PFSK-1 (cell line): Measurements from ENCODE around the gene TAOK1.

Source experiments
- FOXP2 ChIP-seq: optimal IDR thresholded peaks from 2 replicates; pipeline ENCODE3; 2011; ENCODE audit warnings: borderline replicate concordance, control low read depth, inconsistent platforms; ENCODE audit not compliant: insufficient read depth; ENCODE audit errors: extremely low read length, extremely low read depth
- POLR2AphosphoS5 ChIP-seq: IDR thresholded peaks from 2 replicates; pipeline ENCODE4 v1.6.1; 2012; ENCODE audit warnings: low read depth, mild to moderate bottlenecking, control low read depth, low read length, moderate library complexity
- REST ChIP-seq, 2 experiments: IDR thresholded peaks; 2 replicates each; pipeline versions ENCODE4 v1.6.1 to v1.8.0; 2011 to 2012; ENCODE audit warnings: low read depth in 2 of 2, low read length in 2 of 2, control low read depth in 1 of 2, inconsistent platforms in 1 of 2, mild to moderate bottlenecking in 1 of 2, moderate library complexity in 1 of 2; ENCODE audit not compliant: insufficient read depth in 1 of 2
- SIN3A ChIP-seq: IDR thresholded peaks from 2 replicates; pipeline ENCODE4 v1.6.1; 2012; ENCODE audit warnings: mild to moderate bottlenecking, low read length, moderate library complexity, borderline replicate concordance; ENCODE audit not compliant: insufficient read depth
- TAF1 ChIP-seq: IDR thresholded peaks from 2 replicates; pipeline ENCODE4 v1.6.1; 2012; ENCODE audit warnings: low read length, control low read depth, borderline replicate concordance; ENCODE audit not compliant: insufficient read depth

The TAOK1 gene

GRCh38 chr17:29412780-29413565, 22.8 kb downstream of the TAOK1 start:
- TF ChIP-seq FOXP2 = no peak
- no peak for TF ChIP-seq REST (IDR thresholded peaks at IDR 0.05; ENCODE audit: insufficient read depth in 1 of 2, low read depth in 2 of 2, low read length in 2 of 2)
- no peak for TF ChIP-seq TAF1
- no peak for TF ChIP-seq POLR2AphosphoS5
- TF ChIP-seq SIN3A = no peak

GRCh38 chr17:29420128-29420527, 30.0 kb downstream of the TAOK1 start:
- TF ChIP-seq SIN3A (no peak), TAF1 (no peak), POLR2AphosphoS5 (no peak), FOXP2 (no peak), REST (IDR thresholded peaks at IDR 0.05; ENCODE audit: insufficient read depth in 1 of 2, low read depth in 2 of 2, low read length in 2 of 2) (no peak)

- TF ChIP-seq FOXP2 (no peak), POLR2AphosphoS5 (no peak), SIN3A (no peak), TAF1 (no peak)
Observed at GRCh38 chr17:29430275-29430674, 40.1 kb downstream of the TAOK1 start.

GRCh38 chr17:29433541-29433940, 43.4 kb downstream of the TAOK1 start:
- TF ChIP-seq SIN3A = no peak
- TF ChIP-seq FOXP2 = no peak
- TF ChIP-seq REST (IDR thresholded peaks at IDR 0.05; ENCODE audit: insufficient read depth in 1 of 2, low read depth in 2 of 2, low read length in 2 of 2) = no peak
- no peak for TF ChIP-seq POLR2AphosphoS5
- TF ChIP-seq TAF1 = no peak

GRCh38 chr17:29434550-29434949, 44.4 kb downstream of the TAOK1 start:
- TF ChIP-seq FOXP2 = no peak
- no peak for TF ChIP-seq TAF1
- TF ChIP-seq REST (IDR thresholded peaks at IDR 0.05; ENCODE audit: insufficient read depth in 1 of 2, low read depth in 2 of 2, low read length in 2 of 2) = no peak
- no peak for TF ChIP-seq SIN3A
- no peak for TF ChIP-seq POLR2AphosphoS5
